HCT116 (cell line): ENCODE results near the gene S100A7. TPM values are rescaled to one million over a fixed set of nuclear protein-coding genes. Genes with fewer than 3 reads are reported as not detected.

Experiments
- ATAC-seq: fragments of 200-7000 bp; cut with Tn5 transposase; 2 replicates; pipeline ENCODE4 v1.9.1; 2020; ENCODE audit warnings: mild to moderate bottlenecking, moderate library complexity
- BruUV-seq: library from RNA; stranded (reverse); fragments of 400-500 nt; replicated peaks from 2 replicates; lab custom pipeline; 2021; lab: Mats Ljungman, UMichigan
- CTCF ChIA-PET: fragments of 300-600 bp; sonication (Branson Sonifier 250); formaldehyde crosslinking; loops from one replicate; lab custom pipeline; 2021; ENCODE audit warnings: antibody characterized with exemption; lab: Charles Lee
- POLR2A ChIA-PET: fragments of 300-600, 350-600 bp; sonication (Branson Sonifier 250); formaldehyde crosslinking; loops from one replicate; lab custom pipeline; 2021; ENCODE audit warnings: antibody characterized with exemption; lab: Charles Lee
- RAD21 ChIA-PET, 2 experiments: fragments of 300-600 bp; sonication (Branson Sonifier 250); formaldehyde crosslinking; loops; one replicate each; lab custom pipeline; 2023; ENCODE audit warnings: low total read pairs in 2 of 2; ENCODE audit not compliant: uncharacterized antibody in 2 of 2, unreplicated experiment in 2 of 2, low non-redundant PET in 1 of 2; lab: Charles Lee
- DNase-seq: peaks from one replicate; pipeline ENCODE4 v3.0.0-alpha.2; 2010; ENCODE audit warnings: low read depth, low spot score
- H2AFZ ChIP-seq: fragments of 200-600 bp; shearing (Covaris generic), sonication (generic); 2 replicates; pipeline ENCODE4 v1.6.1; 2017; ENCODE audit warnings: low read depth, mixed run types, mixed read lengths, antibody characterized with exemption, low read length; ENCODE audit not compliant: poor library complexity, severe bottlenecking
- H3K27ac ChIP-seq: 2 replicates; pipeline ENCODE4 v1.5.1; 2012; ENCODE audit warnings: low read depth, low read length
- H3K27me3 ChIP-seq: fragments of 200-600 bp; sonication (generic); 2 replicates; pipeline ENCODE4 v1.6.1; 2016; ENCODE audit warnings: mixed run types, low read length, mixed read lengths; ENCODE audit not compliant: insufficient read depth
- H3K36me3 ChIP-seq, 2 experiments: fragments of 200-500 bp in 1 of 2; fragments of 200-600 bp in 1 of 2; sonication (Bioruptor generic) in 1 of 2; sonication (generic) in 1 of 2; 2 replicates each; pipeline versions ENCODE4 v1.5.1 to v1.6.1; 2014 to 2016; ENCODE audit warnings: low read length in 2 of 2, inconsistent platforms in 1 of 2, mixed read lengths in 1 of 2, mixed run types in 1 of 2; ENCODE audit not compliant: insufficient read depth in 2 of 2, control insufficient read depth in 1 of 2
- H3K4me1 ChIP-seq, 2 experiments: fragments of 200-600 bp in 1 of 2; sonication (generic) in 1 of 2; 2 replicates each; pipeline versions ENCODE4 v1.5.1 to v1.6.1; 2012 to 2017; ENCODE audit warnings: low read length in 2 of 2, inconsistent platforms in 1 of 2, mild to moderate bottlenecking in 1 of 2, mixed read lengths in 1 of 2, mixed run types in 1 of 2, moderate library complexity in 1 of 2; ENCODE audit not compliant: insufficient read depth in 2 of 2, control insufficient read depth in 1 of 2
- H3K4me2 ChIP-seq: fragments of 200-600 bp; sonication (generic); 2 replicates; pipeline ENCODE4 v1.6.1; 2017; ENCODE audit warnings: mixed run types, low read length, mixed read lengths
- H3K4me3 ChIP-seq, 2 experiments: fragments of 200-600 bp in 1 of 2; sonication (generic) in 1 of 2; replicated peaks in 1 of 2; 2 replicates each; pipeline ENCODE4 v1.5.1; 2011 to 2016; ENCODE audit warnings: low read length in 2 of 2, control low read depth in 1 of 2, low read depth in 1 of 2, mild to moderate bottlenecking in 1 of 2, mixed read lengths in 1 of 2, mixed run types in 1 of 2
- H3K79me2 ChIP-seq: fragments of 200-600 bp; sonication (generic); 2 replicates; pipeline ENCODE4 v1.6.1; 2017; ENCODE audit warnings: mild to moderate bottlenecking, mixed run types, low read length, moderate library complexity, mixed read lengths; ENCODE audit not compliant: insufficient read depth
- H3K9ac ChIP-seq: fragments of 200-600 bp; sonication (generic); 2 replicates; pipeline ENCODE4 v1.6.1; 2016; ENCODE audit warnings: low read length, mixed read lengths
- H3K9me2 ChIP-seq: fragments of 200-600 bp; sonication (generic), shearing (Covaris generic); 2 replicates; pipeline ENCODE4 v1.6.1; 2017; ENCODE audit warnings: mixed run types, mild to moderate bottlenecking, moderate library complexity; ENCODE audit not compliant: insufficient read depth
- H3K9me3 ChIP-seq, 2 experiments: fragments of 200-500 bp in 1 of 2; fragments of 200-600 bp in 1 of 2; sonication (Bioruptor generic) in 1 of 2; sonication (generic) in 1 of 2; 2 replicates each; pipeline ENCODE4 v1.6.1; 2014 to 2017; ENCODE audit warnings: low read length in 2 of 2, mixed read lengths in 2 of 2, inconsistent platforms in 1 of 2, low read depth in 1 of 2, mild to moderate bottlenecking in 1 of 2, mixed run types in 1 of 2, moderate library complexity in 1 of 2; ENCODE audit not compliant: control insufficient read depth in 1 of 2, insufficient read depth in 1 of 2
- H4K20me1 ChIP-seq: fragments of 200-600 bp; sonication (generic), shearing (Covaris generic); 2 replicates; pipeline ENCODE4 v1.6.1; 2017; ENCODE audit warnings: mixed run types, mild to moderate bottlenecking, moderate library complexity; ENCODE audit not compliant: insufficient read depth
- CBX3 ChIP-seq: IDR thresholded peaks from 2 replicates; pipeline ENCODE4 v1.6.1; 2012; ENCODE audit warnings: low read depth
- CEBPB ChIP-seq: IDR thresholded peaks from 2 replicates; pipeline ENCODE4 v1.6.1; 2012; ENCODE audit warnings: low read depth
- EGR1 ChIP-seq: IDR thresholded peaks from 2 replicates; pipeline ENCODE4 v1.6.1; 2012; ENCODE audit warnings: low read depth
- EZH2 ChIP-seq: fragments of 200-600 bp; sonication (generic); IDR thresholded peaks from 2 replicates; pipeline ENCODE4 v1.6.1; 2017; ENCODE audit warnings: antibody characterized with exemption, mixed run types
- JUND ChIP-seq: IDR thresholded peaks from 2 replicates; pipeline ENCODE4 v1.6.1; 2012
- SP1 ChIP-seq: IDR thresholded peaks from 2 replicates; pipeline ENCODE4 v1.6.1; 2012; ENCODE audit warnings: low read depth
- SRF ChIP-seq: IDR thresholded peaks from 2 replicates; pipeline ENCODE4 v1.6.1; 2012; ENCODE audit warnings: low read depth
- TCF7L2 ChIP-seq: IDR thresholded peaks from 2 replicates; pipeline ENCODE4 v1.7.0; 2011; ENCODE audit warnings: borderline replicate concordance, inconsistent platforms; ENCODE audit not compliant: insufficient read depth, insufficient read length; ENCODE audit errors: extremely low read depth
- ZFX ChIP-seq: fragments of 450-650 bp; IDR thresholded peaks from 2 replicates; pipeline ENCODE4 v1.6.1; 2017
- ZNF274 ChIP-seq: fragments of 200-500 bp; sonication (Bioruptor generic); IDR thresholded peaks from 2 replicates; pipeline ENCODE4 v1.6.1; 2014; ENCODE audit warnings: mild to moderate bottlenecking, low read depth, low read length, inconsistent platforms
- intact Hi-C: fragments of 100-400 bp; cut with micrococcal nuclease; formaldehyde crosslinking; loops from 2 replicates; pipeline ENCODE4 v1.10.0; 2022
- total RNA-seq: library from RNA; stranded (reverse); gene quantifications from one replicate; pipeline ENCODE4 v1.2.1, GENCODE V29; 2021; ENCODE audit not compliant: unreplicated experiment
- TF ChIP-seq, protein P1 (sequence below): IDR thresholded peaks from 2 replicates; pipeline ENCODE4 v1.6.1; 2012
- TF ChIP-seq, protein P2 (sequence below): IDR thresholded peaks from 2 replicates; pipeline ENCODE4 v1.6.1; 2011; ENCODE audit warnings: mild to moderate bottlenecking, low read length, moderate library complexity; ENCODE audit not compliant: insufficient replicate concordance; ENCODE audit errors: extremely low read depth
- TF ChIP-seq, protein P3 (sequence below): IDR thresholded peaks from 2 replicates; pipeline ENCODE4 v1.6.1; 2012
- TF ChIP-seq, protein P4 (sequence below): IDR thresholded peaks from 2 replicates; pipeline ENCODE4 v1.6.1; 2012; ENCODE audit warnings: low read depth

Gene S100A7
- total RNA-seq, 1 experiment from 2014 or later = not detected

DNA sequence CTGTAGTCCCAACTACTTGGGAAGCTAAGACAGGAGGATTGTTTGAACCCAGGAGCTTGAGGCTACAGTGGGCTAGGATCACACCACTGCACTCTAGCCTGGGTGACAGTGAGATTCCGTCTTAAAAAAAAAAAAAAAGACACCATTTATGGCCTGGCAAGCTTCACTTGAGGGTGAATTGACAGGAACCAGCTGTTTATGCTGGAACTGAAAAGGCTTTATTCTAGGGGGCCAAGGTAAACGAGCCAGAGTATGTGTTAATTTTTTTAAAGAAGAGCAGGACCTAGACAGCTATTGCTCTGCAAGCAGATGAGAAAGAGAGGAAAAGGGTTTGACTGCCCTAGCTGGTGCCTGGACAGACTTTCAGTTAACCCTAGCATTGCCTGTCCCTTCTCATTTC, 38.3 kb upstream of the S100A7 start:
- Histone ChIP-seq H3K27ac (no peak overlapping the region), H3K27me3 (0 out of 2 replicates have a peak, but pooled peaks cover 3% of the 10 kb centered on the region), H3K9me3 (no peaks in the 10 kb centered on the region), H3K4me1 (peaks cover 0 to 3% of the 10 kb centered on the region in 2 experiments; a peak in 1 of 4 replicates), H4K20me1 (no peaks in the 10 kb centered on the region), H3K9me2 (no peaks in the 10 kb centered on the region), H3K36me3 (no peaks in the 10 kb centered on the region), H3K79me2 (no peaks in the 10 kb centered on the region), H2AFZ (no peak overlapping the region), H3K4me2 (no peak overlapping the region), H3K9ac (no peak overlapping the region), H3K4me3 (no peak overlapping the region)
- CTCF ChIA-PET = interaction anchor here (6.1 kb wide), 1 partner anchor 146 kb away, joined by 133 read pairs; no protein-coding TSS in a partner anchor
- BruUV-seq = no TSS peak
- intact Hi-C loops = loop anchor here (5.0 kb wide), 1 partner anchor 96 kb away; no protein-coding TSS in a partner anchor
- POLR2A ChIA-PET = no interaction called here
- RAD21 ChIA-PET = no interaction called here
- no peak for DNase-seq
- TF ChIP-seq, protein P1, sequence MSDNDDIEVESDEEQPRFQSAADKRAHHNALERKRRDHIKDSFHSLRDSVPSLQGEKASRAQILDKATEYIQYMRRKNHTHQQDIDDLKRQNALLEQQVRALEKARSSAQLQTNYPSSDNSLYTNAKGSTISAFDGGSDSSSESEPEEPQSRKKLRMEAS = no peak
- TF ChIP-seq SRF (no peak), CBX3 (no peak), JUND (no peak), ZNF274 (no peak), CEBPB (no peak), SP1 (no peak), ZFX (no peak), EZH2 (no peak), TCF7L2 (no peak), EGR1 (no peak)
- TF ChIP-seq, protein P2, sequence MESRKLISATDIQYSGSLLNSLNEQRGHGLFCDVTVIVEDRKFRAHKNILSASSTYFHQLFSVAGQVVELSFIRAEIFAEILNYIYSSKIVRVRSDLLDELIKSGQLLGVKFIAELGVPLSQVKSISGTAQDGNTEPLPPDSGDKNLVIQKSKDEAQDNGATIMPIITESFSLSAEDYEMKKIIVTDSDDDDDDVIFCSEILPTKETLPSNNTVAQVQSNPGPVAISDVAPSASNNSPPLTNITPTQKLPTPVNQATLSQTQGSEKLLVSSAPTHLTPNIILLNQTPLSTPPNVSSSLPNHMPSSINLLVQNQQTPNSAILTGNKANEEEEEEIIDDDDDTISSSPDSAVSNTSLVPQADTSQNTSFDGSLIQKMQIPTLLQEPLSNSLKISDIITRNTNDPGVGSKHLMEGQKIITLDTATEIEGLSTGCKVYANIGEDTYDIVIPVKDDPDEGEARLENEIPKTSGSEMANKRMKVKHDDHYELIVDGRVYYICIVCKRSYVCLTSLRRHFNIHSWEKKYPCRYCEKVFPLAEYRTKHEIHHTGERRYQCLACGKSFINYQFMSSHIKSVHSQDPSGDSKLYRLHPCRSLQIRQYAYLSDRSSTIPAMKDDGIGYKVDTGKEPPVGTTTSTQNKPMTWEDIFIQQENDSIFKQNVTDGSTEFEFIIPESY = no peak
- TF ChIP-seq, protein P3, sequence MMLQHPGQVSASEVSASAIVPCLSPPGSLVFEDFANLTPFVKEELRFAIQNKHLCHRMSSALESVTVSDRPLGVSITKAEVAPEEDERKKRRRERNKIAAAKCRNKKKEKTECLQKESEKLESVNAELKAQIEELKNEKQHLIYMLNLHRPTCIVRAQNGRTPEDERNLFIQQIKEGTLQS = no peak
- TF ChIP-seq, protein P4, sequence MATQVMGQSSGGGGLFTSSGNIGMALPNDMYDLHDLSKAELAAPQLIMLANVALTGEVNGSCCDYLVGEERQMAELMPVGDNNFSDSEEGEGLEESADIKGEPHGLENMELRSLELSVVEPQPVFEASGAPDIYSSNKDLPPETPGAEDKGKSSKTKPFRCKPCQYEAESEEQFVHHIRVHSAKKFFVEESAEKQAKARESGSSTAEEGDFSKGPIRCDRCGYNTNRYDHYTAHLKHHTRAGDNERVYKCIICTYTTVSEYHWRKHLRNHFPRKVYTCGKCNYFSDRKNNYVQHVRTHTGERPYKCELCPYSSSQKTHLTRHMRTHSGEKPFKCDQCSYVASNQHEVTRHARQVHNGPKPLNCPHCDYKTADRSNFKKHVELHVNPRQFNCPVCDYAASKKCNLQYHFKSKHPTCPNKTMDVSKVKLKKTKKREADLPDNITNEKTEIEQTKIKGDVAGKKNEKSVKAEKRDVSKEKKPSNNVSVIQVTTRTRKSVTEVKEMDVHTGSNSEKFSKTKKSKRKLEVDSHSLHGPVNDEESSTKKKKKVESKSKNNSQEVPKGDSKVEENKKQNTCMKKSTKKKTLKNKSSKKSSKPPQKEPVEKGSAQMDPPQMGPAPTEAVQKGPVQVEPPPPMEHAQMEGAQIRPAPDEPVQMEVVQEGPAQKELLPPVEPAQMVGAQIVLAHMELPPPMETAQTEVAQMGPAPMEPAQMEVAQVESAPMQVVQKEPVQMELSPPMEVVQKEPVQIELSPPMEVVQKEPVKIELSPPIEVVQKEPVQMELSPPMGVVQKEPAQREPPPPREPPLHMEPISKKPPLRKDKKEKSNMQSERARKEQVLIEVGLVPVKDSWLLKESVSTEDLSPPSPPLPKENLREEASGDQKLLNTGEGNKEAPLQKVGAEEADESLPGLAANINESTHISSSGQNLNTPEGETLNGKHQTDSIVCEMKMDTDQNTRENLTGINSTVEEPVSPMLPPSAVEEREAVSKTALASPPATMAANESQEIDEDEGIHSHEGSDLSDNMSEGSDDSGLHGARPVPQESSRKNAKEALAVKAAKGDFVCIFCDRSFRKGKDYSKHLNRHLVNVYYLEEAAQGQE = no peak
- ATAC-seq = no peak
